Kidney capillary endothelial cell (primary cell): Measurements from ENCODE around the gene SULT2B1.

Source experiments
- DNase-seq: peaks from one replicate; pipeline ENCODE4 v3.0.0-alpha.2; 2018; ENCODE audit warnings: low spot score

Gene SULT2B1

DNA sequence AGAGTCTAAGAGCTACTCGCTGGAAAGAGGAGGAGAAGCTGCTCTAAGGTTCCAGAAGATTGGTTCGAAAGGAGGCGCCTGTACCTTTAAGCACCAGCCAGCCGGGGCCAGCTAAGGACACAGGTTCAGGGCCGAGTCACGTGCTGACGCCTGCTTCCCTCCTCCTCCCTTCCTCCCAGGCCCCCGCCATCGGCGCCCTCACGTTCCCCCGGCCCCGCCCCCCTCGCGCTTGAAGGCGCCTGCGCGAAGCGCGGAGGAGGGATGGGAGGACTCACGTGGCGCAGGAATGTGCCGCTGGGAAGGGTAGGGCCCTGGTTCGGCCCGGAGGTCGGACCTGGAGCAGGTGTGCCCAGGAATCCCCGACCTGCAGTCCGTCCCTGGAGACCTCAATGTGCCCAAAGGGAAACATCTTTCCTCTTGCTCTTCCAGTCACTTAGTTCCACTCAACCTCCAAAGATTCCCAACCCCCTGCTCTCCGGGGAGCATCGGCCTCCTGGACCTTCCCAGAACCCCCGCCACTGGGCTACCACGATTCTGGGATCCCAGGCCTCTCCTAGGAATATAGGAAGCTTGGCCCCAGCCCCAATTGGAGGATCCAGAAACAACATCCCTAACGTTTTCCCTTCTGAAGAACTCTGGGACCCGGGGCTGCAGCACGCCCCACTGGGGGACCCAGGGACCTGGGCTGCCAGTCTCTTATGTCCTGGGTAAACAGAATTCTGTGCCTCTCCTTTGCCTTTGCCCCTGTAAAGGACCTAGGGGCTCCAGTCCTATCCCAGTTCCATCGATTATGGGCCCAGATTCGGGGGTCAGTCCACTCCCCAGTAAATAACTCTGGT is 82.7 kb downstream of the SULT2B1 start:
- peak; percentile 49 for DNase-seq

DNA sequence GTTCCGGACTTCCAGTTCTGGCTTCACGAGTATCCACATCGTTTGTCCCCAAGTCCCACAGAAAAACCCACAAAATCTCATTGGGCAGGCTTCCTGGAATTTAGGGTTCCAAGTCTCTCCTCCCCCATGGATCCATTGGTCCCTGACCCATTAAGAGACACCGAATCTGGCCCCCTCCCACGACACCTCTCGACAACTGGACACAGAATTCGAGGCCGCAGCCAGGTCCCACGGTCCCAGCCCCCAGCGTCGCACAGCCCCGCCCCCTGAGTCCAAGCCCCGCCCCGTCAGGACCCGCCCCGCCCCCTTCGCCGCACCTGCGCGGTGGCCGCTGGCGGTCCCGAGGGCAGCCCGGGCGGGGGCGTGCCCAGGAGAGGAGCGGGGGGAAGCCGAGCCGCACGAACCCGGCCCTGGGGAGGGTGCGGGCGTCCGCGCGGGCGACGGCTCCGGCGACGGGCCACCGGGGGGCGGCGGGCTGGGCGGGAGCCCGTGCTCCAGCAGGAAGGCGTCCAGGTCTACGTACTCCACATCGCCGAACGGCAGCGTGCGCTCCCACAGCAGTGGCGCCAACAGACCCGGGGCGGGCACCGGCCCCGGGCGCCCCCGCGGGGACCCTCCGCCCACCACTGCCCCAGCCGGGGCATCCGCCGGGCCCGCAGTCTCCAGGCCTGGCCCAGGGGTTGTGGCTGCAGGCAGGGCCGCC is 83.4 kb downstream of the SULT2B1 start:
- DNase-seq: no peak

DNA sequence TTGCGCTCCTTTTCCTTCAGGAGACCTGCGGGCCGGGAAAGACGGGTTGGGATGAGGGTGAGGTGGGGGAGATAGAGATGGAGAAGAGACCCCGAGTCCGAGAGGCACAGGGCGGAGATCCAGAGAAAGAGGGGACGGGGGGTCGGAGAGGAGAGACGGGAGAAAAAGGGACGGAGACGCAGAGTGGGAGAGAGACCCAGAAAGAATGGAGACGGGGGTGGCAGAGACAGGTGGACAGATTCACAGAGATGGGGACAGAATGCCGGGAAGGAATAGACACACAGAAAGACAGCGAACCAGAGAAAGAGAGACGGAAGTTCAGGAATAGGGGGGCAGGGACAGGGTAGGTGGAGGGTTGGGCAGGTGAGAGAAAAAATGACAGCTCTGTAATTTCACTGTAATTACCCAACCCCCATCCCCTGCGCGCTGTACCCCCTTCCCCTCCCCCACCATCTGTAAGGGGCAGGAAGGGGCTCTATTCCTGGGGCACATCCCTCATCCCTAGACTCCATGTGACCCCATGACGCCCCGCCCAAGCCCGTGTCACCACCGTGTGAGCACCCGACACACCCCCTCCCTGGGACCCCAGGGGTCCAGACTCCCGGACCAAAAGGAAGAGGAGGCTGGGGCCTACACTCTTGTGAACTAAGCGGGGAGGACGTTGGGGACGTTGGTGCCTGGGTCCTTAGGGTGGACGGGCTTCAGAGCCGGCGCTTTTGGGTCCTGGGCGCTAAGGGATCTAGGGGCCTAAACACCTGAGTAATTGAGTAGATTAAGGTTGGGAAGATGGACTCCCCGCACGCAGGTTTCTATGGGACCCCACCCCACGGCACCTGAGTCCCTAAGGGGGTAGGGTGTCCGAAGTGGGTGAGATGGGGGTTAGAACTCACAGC is 84.2 kb downstream of the SULT2B1 start:
- no peak for DNase-seq

DNA sequence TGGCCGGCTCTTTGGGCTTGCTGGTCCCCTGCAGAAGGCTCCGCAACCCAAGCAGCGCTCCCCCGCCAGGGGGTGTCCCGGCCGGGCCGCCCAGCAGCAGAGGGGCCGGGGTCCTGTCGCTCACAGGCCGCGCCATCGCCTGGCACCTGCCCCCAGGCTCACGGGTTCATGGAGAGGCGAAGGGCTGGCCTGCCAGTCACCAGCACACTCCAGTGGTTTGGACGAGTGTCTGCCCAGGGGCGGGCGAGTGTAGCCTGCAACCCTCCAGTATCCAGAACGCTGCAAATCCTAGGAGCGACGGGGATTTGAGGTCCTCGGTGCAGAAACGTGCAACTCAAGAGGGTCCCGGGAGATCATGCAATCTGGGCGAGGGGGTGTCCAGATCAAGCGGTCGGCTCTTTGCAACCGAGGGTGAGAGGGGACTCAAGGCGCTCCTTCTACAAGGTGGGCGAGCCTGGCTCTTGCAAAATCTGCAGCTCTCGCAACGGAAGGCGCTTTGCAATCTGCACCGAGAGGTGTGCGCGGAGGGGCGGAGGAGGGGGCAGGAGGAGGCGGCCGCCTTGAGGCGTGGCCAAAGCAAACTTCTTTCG is 85.0 kb downstream of the SULT2B1 start, which contains the start of gene DBP:
TSS of gene DBP (minus strand) at position 521 of the 590 bp plus-strand sequence. CDS start at position 136, 385 bp downstream.
- DNase-seq: no peak

DNA sequence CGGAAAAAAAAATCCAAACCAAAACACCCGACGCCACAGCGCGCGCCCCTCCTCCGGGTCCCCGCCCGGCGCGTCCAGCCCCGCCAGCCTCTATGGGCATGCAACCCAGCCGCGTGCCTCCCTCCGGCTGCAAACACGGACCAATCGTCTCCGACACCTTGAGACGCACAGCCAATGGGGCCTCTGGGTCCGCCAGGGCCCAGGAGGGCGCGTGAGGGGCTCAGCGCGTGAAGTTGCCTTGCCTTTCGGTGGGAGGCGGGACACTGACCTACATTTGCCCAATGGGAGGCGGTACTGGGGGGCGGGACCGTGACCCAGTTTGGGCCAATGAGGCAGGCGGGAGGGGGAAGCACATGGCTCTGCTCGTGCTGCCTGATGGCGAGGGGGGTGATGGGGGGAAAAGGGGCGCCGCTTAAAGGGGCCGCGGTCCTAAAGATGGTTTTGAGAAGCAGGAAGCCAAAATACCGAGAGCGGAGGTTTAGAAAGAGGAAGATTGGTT is 85.5 kb downstream of the SULT2B1 start:
- peak; percentile 56 for DNase-seq

DNA sequence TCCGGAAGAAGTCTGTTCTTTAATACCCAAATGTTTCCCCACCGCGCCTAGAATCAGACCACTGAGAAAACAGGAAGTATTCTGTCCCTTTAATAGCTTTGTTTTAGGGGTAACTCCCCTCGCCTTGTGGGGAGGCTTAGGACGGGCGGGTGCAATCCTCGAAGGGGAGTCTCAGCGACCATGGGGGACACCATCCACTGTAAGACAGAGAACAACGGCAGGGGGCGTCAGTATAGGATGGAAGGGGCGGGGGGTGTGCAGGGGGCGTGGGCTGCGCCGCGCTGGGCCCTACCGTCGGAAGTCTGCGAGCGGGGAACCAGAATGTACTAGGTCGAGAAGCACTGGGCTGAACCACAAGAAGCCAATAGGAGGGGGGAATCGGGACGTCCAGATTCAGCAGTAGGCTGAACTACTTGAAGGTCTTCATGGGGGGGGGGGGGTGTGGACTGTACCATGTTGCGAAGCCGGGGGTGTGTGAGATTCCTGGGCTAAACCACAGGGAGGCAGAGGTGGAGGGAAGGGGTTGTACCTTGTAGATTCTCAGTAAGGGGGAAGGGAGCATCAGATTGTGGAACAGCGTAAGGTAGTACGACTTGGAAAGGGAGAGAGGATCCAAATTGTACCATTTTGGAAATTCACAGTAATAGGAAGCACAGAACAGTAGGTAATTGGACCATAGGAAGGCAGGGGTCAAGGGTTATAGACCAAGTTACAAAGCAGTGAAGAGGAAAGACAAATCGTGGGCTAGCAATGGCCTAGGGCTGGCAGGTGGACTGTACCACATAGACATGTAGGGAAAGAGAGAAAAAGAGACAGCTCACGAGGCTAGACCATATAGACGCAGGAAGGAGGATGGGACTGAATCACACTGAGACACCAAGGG is 86.2 kb downstream of the SULT2B1 start:
- peak; percentile 39 for DNase-seq

DNA sequence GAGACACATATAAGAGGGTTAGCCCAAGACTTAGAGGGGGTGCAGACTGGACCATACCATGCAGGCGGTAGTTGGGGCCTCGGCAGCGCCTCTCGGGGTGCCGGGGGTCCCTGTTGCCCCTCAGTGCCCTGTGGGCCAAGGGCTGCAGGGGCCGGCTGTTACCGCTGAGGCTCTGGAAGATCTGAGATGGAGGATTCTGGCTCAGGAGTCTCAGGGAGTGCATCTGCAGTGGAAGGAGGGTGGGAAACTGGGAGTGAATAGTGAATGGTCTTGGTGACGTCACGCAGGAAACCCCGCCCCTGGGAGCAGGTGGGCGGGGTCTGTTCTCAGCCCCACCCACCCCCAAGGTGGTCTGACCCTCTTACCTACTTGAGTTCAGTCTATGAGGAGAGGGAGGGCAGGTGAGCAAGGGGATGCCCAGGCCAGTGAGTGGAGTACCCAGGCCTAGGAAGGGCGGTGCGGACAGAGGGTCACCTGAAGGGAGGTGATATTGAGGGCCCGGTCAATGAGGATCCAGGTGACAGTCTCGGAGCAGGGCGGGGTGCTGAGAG is 86.9 kb downstream of the SULT2B1 start:
- no peak for DNase-seq

DNA sequence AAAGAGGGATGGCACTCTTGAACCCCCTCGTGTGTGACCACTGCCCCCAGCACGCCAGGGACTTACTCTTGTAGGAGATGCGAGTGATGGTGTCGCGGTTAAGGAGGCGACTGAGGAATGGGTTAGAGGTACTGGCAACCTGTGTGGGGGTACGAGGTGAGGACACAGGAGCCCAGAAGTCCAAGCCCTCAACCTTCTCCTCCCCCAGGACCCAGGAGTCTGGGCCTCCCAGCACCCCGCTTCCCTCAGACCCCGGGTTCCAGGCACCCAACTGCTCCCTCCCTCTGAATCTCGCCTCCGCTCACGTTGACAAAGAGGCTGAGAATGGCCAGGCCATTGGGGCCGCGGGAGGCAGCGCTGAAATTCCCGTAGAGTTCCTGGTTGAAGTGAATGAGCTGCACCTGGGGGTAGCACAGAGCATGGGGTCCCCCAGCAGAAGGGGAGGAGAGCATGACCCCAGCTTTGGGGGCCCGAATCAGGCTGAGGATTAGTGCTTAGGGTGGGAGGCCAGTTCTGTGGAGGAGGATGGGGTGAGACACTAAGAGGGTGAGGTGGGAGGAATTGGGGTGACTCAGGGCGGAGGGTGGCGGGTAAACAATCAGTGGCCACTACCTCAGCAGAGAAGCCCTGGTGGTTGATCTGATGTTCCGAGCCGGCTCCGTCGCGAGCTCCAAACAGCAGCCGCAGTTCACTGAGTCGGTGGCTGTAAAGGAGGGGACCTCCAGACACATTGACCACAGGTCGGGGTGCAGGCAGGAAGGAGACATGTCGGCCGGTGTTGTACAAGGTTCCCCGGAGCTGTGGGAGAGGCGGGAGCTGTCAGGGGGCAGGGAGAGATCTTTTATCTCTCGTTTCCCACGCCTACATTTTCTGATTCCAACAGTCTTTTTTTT is 87.8 kb downstream of the SULT2B1 start:
- DNase-seq: no peak

DNA sequence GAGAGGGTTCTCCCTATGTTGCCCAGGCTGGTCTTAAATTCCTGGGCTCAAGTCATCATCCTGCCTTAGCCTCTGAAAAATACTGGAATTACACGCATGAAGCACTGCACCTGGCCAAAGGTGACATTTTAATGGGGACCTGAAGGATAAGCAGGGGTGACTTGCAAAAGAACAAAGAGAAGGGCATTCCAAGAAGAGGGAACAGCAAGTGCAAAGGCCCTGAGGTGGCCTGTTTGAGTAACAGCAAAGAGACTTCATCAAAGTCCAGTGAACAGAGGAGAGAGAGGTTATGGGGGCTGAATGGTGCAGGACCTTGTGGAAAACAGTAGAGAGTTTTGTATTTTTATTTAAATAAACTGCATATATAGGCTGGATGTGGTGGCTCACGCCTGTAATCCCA is 89.9 kb downstream of the SULT2B1 start:
- no peak for DNase-seq

DNA sequence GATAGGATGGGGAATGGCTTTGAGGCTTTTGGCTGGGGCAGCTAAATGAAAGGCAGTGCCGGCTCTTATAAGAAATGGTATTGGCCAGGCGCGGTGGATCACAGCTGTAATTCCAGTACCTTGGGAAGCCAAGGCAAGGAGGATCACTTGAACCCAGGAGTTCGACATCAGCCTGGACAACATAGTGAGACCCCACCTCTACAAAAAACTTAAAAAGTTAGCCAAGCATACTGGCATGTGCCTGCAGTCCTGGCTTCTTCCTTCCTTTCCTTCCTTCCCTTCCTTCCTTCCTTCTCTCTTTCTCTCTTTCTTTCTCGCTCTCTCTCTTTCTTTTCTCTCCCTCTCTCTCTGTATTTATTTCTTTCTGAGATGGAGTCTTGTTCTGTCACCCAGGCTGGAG is 90.9 kb downstream of the SULT2B1 start:
- DNase-seq: no peak

DNA sequence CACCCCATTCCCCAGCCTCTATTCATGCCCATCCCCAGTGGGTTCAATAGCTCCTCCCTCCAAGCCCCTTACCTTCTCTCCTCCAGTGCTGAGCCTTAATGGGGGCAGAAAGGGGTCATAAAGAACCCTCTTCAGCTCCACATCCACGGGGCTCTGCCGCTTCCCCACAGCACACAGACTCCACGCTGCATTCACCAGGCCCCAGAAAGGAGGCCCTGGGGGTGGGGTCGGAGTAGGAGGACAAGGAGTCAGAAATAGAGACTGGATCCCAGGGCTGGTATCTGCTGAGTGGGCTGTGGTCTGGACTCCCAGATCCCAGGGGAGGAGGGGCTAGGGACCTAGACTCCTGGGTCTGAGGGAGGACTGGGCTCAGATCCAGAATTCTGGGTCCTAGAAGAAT is 92.4 kb downstream of the SULT2B1 start:
- no peak for DNase-seq

DNA sequence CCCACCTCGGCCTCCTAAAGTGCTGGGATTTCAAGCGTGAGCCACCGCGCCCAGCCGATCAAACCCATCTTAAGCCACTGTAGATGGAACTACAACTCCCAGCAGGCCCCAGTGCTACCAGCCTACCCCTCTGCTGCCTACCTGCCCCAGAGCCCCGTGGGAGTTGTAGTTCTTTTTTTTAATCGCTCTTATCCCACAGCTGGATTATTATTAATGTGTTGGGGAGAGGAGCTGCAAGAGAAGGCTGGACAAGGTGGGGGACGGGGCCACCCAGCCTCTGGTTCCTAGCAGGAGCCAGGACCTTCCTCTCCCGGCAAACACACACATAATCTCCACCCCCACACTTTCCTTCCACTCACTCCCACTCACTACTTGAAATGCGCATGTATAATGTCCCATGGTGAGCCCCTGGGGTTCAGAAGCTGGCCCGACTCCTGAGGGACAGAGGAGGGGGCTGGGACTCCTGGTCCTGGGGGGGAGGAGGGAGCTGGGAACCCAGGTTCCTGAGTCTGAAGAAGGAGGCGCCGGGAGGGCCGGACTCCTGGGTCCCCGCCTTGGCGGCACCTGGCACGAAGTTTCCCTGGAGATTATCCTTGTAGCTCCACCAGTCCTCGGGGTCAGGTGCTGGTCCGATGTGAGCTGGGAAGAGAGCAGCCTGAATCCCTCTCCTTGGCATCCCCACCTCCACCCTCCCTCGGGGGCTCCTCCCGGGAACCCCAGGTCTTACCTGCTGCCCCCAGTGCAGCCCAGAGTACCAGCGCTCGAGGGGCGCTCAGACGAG is 93.1 kb downstream of the SULT2B1 start:
- peak; percentile 76 for DNase-seq

DNA sequence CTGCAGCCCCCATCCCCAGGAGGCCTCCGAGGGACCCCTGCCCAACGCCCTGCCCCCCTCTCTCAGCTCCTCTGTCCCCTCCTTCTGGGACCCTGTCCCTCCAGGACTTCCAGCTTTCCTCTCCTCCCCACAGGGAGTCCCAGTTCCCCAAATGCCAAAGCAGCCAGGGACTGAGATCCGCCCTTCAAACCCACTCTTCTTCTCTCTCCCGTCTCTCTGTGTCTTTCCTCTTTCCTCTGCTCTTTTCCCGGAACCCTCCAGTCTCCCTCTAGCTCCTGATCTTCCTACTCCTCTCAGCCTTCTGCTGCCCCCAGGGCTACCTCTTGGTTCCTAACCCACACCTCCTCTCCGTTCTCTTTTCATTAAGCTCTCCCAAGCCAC is 93.6 kb downstream of the SULT2B1 start:
- no peak for DNase-seq

DNA sequence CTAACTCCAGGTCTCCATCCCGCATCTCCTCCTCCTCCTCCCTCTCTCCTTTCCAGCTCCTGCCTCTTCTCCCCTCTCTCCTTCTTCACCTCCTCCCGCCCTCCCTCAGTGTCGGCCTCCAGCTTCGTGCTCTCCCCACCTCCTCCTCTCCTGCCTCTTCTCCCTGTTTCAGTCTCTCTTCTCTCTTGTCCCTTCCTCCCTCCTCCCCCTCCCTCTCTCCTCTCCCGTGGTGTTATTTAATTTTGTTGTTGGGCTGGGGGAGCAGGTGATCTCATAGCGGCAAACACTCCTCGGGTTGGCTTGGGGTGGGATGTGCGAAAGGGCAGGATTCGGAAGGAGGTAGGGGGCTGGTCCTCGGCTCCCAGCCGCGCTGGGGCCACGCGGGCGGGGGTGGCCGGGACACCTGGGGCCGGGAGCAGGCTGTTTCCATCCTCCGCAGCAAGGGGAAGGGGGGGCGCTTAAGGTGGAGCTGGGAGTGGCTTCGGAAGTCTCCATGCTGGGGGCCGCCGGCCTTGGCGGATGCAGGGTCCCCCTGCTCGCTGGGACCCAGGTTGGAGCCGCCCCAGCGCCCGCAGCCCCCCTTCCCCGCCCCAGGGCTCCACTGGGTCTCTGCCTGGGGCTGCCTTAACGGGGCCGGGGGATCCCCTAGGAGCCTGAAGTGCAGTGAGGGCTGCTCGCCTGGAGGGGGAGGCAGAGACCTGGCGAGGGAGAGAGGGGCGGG is 94.2 kb downstream of the SULT2B1 start, which contains the start of gene CA11:
TSS of gene CA11 (minus strand) at position 187 of the 721 bp plus-strand sequence. CDS start 555 bp downstream, outside the sequence.
- peak; percentile 76 for DNase-seq

DNA sequence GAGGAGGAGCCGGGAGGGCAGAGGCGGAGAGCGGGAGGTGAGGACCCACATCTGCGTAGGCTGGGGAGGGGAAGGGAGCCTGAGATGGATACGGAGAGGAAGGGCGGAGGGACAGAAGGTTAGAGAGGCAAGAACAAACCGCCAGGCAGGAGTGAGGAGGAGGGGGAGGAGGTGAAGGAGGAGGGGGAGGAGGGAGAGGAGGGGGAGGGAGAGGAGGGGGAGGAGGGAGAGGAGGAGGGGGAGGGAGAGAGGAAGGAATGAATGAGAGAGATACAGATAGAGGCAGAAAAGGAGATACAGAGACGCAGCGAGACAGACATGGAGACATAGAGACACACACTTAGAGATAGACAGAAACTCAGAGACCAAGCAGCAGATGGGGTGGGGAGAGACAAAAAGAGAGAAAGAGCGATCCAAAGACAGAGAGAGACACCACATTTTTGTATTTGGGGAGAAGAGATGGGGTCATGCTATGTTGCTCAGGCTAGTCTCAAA is 94.8 kb downstream of the SULT2B1 start:
- DNase-seq: no peak

DNA sequence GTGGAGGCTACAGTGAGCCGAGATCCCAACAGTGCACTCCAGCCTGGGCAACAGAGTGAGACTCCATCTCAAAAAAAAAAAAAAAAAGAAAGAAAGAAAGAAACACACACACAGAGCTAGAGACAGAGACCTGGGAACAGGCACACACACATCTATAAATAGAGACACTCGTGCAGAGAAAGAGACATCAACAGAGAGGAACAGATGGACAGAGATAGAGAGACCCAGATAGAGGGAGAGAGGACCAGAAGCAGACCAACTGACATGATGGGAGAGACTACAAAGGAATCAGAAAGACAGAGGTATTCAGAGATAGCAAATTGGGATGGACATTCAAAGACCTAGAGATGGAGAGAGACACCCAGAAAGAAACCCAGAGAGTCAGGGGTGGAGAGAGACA is 96.2 kb downstream of the SULT2B1 start:
- no peak for DNase-seq
